Measurements from ENCODE around the gene GPD1L.

Gene GPD1L

GRCh38 chr3:32143849-32144757 lies 37.7 kb downstream of the GPD1L start:
- no peaks in the 10 kb centered on the region for H3K9me3 ChIP-seq (ENCODE audit: insufficient read depth, low read depth, low read length)
- H3K4me3 ChIP-seq (ENCODE audit: low read length) = no peak overlapping the region
- H3K4me1 ChIP-seq (ENCODE audit: insufficient read depth, low read length) = peaks cover 18% of the 10 kb centered on the region
- no peaks in the 10 kb centered on the region for H3K36me3 ChIP-seq (ENCODE audit: insufficient read depth, low read depth, low read length)
- H3K27ac ChIP-seq (ENCODE audit: low read length) = no peak overlapping the region
- H3K9ac ChIP-seq (ENCODE audit: low read depth, low read length) = no peak overlapping the region
- no peaks in the 10 kb centered on the region for H3K27me3 ChIP-seq (ENCODE audit: insufficient read depth, low read length)

- H3K4me1 ChIP-seq (ENCODE audit: insufficient read depth, low read length) = peaks cover 18% of the 10 kb centered on the region
- no peaks in the 10 kb centered on the region for H3K36me3 ChIP-seq (ENCODE audit: insufficient read depth, low read depth, low read length)
- H3K9me3 ChIP-seq (ENCODE audit: insufficient read depth, low read depth, low read length) = no peaks in the 10 kb centered on the region
- H3K27ac ChIP-seq (ENCODE audit: low read length) = no peak overlapping the region
- no peaks in the 10 kb centered on the region for H3K27me3 ChIP-seq (ENCODE audit: insufficient read depth, low read length)
- no peak overlapping the region for H3K4me3 ChIP-seq (ENCODE audit: low read length)
- H3K9ac ChIP-seq (ENCODE audit: low read depth, low read length) = no peak overlapping the region
Observed at GRCh38 chr3:32146746-32147211, 40.4 kb downstream of the GPD1L start.

GRCh38 chr3:32147509-32147908 lies 41.1 kb downstream of the GPD1L start:
- no peaks in the 10 kb centered on the region for H3K27me3 ChIP-seq (ENCODE audit: insufficient read depth, low read length)
- H3K4me3 ChIP-seq (ENCODE audit: low read length) = no peak overlapping the region
- H3K27ac ChIP-seq (ENCODE audit: low read length) = no peak overlapping the region
- H3K4me1 ChIP-seq (ENCODE audit: insufficient read depth, low read length) = peaks cover 18% of the 10 kb centered on the region
- H3K36me3 ChIP-seq (ENCODE audit: insufficient read depth, low read depth, low read length) = no peaks in the 10 kb centered on the region
- H3K9ac ChIP-seq (ENCODE audit: low read depth, low read length) = 0 out of 2 replicates have a peak overlapping the region, but pooled peaks have one; percentile 12
- H3K9me3 ChIP-seq (ENCODE audit: insufficient read depth, low read depth, low read length) = no peaks in the 10 kb centered on the region

- Histone ChIP-seq H3K9ac (ENCODE audit: low read depth, low read length) (0 out of 2 replicates have a peak overlapping the region, but pooled peaks have one; percentile 12), H3K27me3 (ENCODE audit: insufficient read depth, low read length) (no peaks in the 10 kb centered on the region), H3K4me1 (ENCODE audit: insufficient read depth, low read length) (peaks cover 18% of the 10 kb centered on the region), H3K36me3 (ENCODE audit: insufficient read depth, low read depth, low read length) (no peaks in the 10 kb centered on the region), H3K27ac (ENCODE audit: low read length) (no peak overlapping the region), H3K4me3 (ENCODE audit: low read length) (no peak overlapping the region), H3K9me3 (ENCODE audit: insufficient read depth, low read depth, low read length) (no peaks in the 10 kb centered on the region)
Observed at GRCh38 chr3:32147933-32148332, 41.5 kb downstream of the GPD1L start.

GRCh38 chr3:32148351-32148750 lies 41.9 kb downstream of the GPD1L start:
- H3K9me3 ChIP-seq (ENCODE audit: insufficient read depth, low read depth, low read length) = no peaks in the 10 kb centered on the region
- no peak overlapping the region for H3K4me3 ChIP-seq (ENCODE audit: low read length)
- no peaks in the 10 kb centered on the region for H3K27me3 ChIP-seq (ENCODE audit: insufficient read depth, low read length)
- no peaks in the 10 kb centered on the region for H3K36me3 ChIP-seq (ENCODE audit: insufficient read depth, low read depth, low read length)
- no peak overlapping the region for H3K27ac ChIP-seq (ENCODE audit: low read length)
- peaks cover 18% of the 10 kb centered on the region for H3K4me1 ChIP-seq (ENCODE audit: insufficient read depth, low read length)
- no peak overlapping the region for H3K9ac ChIP-seq (ENCODE audit: low read depth, low read length)

GRCh38 chr3:32153414-32154204 lies 47.2 kb downstream of the GPD1L start:
- Histone ChIP-seq H3K27me3 (ENCODE audit: insufficient read depth, low read length) (no peaks in the 10 kb centered on the region), H3K36me3 (ENCODE audit: insufficient read depth, low read depth, low read length) (no peaks in the 10 kb centered on the region), H3K9ac (ENCODE audit: low read depth, low read length) (no peak overlapping the region), H3K4me1 (ENCODE audit: insufficient read depth, low read length) (peaks cover 4% of the 10 kb centered on the region), H3K27ac (ENCODE audit: low read length) (no peak overlapping the region), H3K4me3 (ENCODE audit: low read length) (no peak overlapping the region), H3K9me3 (ENCODE audit: insufficient read depth, low read depth, low read length) (no peaks in the 10 kb centered on the region)

GRCh38 chr3:32154205-32154579 lies 47.8 kb downstream of the GPD1L start:
- Histone ChIP-seq H3K4me3 (ENCODE audit: low read length) (no peak overlapping the region), H3K4me1 (ENCODE audit: insufficient read depth, low read length) (no peaks in the 10 kb centered on the region), H3K9ac (ENCODE audit: low read depth, low read length) (no peak overlapping the region), H3K27ac (ENCODE audit: low read length) (no peak overlapping the region), H3K36me3 (ENCODE audit: insufficient read depth, low read depth, low read length) (no peaks in the 10 kb centered on the region), H3K9me3 (ENCODE audit: insufficient read depth, low read depth, low read length) (no peaks in the 10 kb centered on the region), H3K27me3 (ENCODE audit: insufficient read depth, low read length) (no peaks in the 10 kb centered on the region)

GRCh38 chr3:32155117-32155516 lies 48.7 kb downstream of the GPD1L start:
- no peaks in the 10 kb centered on the region for H3K27me3 ChIP-seq (ENCODE audit: insufficient read depth, low read length)
- H3K36me3 ChIP-seq (ENCODE audit: insufficient read depth, low read depth, low read length) = no peaks in the 10 kb centered on the region
- no peak overlapping the region for H3K4me3 ChIP-seq (ENCODE audit: low read length)
- no peak overlapping the region for H3K9ac ChIP-seq (ENCODE audit: low read depth, low read length)
- H3K4me1 ChIP-seq (ENCODE audit: insufficient read depth, low read length) = no peaks in the 10 kb centered on the region
- H3K27ac ChIP-seq (ENCODE audit: low read length) = no peak overlapping the region
- no peaks in the 10 kb centered on the region for H3K9me3 ChIP-seq (ENCODE audit: insufficient read depth, low read depth, low read length)

GRCh38 chr3:32157600-32158264 lies 51.3 kb downstream of the GPD1L start:
- no peaks in the 10 kb centered on the region for H3K36me3 ChIP-seq (ENCODE audit: insufficient read depth, low read depth, low read length)
- no peaks in the 10 kb centered on the region for H3K4me1 ChIP-seq (ENCODE audit: insufficient read depth, low read length)
- H3K4me3 ChIP-seq (ENCODE audit: low read length) = no peak overlapping the region
- no peak overlapping the region for H3K27ac ChIP-seq (ENCODE audit: low read length)
- no peaks in the 10 kb centered on the region for H3K27me3 ChIP-seq (ENCODE audit: insufficient read depth, low read length)
- no peaks in the 10 kb centered on the region for H3K9me3 ChIP-seq (ENCODE audit: insufficient read depth, low read depth, low read length)
- no peak overlapping the region for H3K9ac ChIP-seq (ENCODE audit: low read depth, low read length)

- H3K4me1 ChIP-seq (ENCODE audit: insufficient read depth, low read length) = no peaks in the 10 kb centered on the region
Observed at GRCh38 chr3:32160706-32161214, 54.3 kb downstream of the GPD1L start.

GRCh38 chr3:32165442-32165841 lies 59.0 kb downstream of the GPD1L start:
- H3K27me3 ChIP-seq (ENCODE audit: insufficient read depth, low read length) = no peaks in the 10 kb centered on the region

More at GRCh38 chr3:32160706-32161214, 54.3 kb downstream of the GPD1L start:
- H3K9ac ChIP-seq (ENCODE audit: low read depth, low read length) = no peak overlapping the region
- no peak overlapping the region for H3K4me3 ChIP-seq (ENCODE audit: low read length)
- H3K36me3 ChIP-seq (ENCODE audit: insufficient read depth, low read depth, low read length) = no peaks in the 10 kb centered on the region
- H3K27ac ChIP-seq (ENCODE audit: low read length) = no peak overlapping the region
- H3K9me3 ChIP-seq (ENCODE audit: insufficient read depth, low read depth, low read length) = peaks cover 4% of the 10 kb centered on the region; the same call in 1 of the 2 replicates
- H3K27me3 ChIP-seq (ENCODE audit: insufficient read depth, low read length) = no peaks in the 10 kb centered on the region

More at GRCh38 chr3:32165442-32165841, 59.0 kb downstream of the GPD1L start:
- H3K4me3 ChIP-seq (ENCODE audit: low read length) = no peak overlapping the region
- no peak overlapping the region for H3K27ac ChIP-seq (ENCODE audit: low read length)
- H3K36me3 ChIP-seq (ENCODE audit: insufficient read depth, low read depth, low read length) = no peaks in the 10 kb centered on the region
- no peaks in the 10 kb centered on the region for H3K4me1 ChIP-seq (ENCODE audit: insufficient read depth, low read length)
- no peak overlapping the region for H3K9ac ChIP-seq (ENCODE audit: low read depth, low read length)
- peaks cover 12% of the 10 kb centered on the region; the same call in 1 of the 2 replicates for H3K9me3 ChIP-seq (ENCODE audit: insufficient read depth, low read depth, low read length)
